Endometrium (tissue), 2 donors: ENCODE data around the gene POTEM.
"Not testable (repeated sequence)": the region's sequence is repeated elsewhere in the genome, so short reads cannot be mapped to it uniquely, and the experiment has no call there.

ENCODE experiments used
- FAIRE-seq: peaks from 2 replicates; lab custom pipeline; 2012; peaks lifted over from hg19 to GRCh38; lab: Jason Lieb, UNC
- donor health status: control.
- donor health status: control.

The POTEM gene

DNA sequence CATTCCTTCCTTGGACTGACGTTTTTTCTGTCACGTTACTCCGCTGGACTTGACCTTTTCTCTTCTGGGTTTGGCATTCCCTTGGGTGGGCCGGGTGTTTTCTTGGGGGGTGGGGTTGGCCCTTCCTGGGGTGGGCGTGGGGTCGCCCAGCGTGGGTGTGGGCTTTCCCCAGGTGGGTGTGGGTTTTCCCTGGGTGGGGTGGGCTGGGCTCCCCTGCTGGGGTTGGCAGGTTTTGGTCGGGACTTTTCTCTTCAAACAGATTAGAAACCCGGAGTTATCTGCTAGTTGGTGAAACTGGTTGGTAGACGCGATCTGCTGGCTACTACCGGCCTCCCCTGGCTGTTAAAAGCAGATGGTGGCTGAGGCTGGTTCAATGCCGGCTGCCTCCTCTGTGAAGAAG lies at the start of gene POTEM:
TSS of gene POTEM (plus strand) at position 301 of the 400 bp plus-strand sequence. CDS start at position 353, 52 bp downstream.
- not testable (repeated sequence) for FAIRE-seq

DNA sequence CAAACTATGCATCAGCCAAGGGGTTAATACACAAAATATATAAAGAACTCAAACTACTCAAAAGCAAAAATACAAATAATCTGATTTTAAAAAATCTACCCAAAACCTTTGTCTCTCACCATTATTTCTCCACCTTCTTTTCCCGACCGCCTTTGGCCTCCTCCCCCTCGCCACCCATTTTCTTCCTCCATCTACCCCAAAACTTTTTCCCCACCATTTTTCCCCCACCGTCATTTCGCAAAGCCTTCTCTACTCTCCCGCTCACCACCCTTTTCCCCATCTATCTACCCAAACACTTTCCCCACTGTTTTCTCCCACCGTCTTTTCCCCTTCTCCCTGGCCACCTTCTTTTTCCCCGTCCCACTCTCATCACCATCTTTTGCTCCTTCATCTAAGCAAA lies 48.9 kb upstream of the POTEM start:
- not testable (repeated sequence) for FAIRE-seq

DNA sequence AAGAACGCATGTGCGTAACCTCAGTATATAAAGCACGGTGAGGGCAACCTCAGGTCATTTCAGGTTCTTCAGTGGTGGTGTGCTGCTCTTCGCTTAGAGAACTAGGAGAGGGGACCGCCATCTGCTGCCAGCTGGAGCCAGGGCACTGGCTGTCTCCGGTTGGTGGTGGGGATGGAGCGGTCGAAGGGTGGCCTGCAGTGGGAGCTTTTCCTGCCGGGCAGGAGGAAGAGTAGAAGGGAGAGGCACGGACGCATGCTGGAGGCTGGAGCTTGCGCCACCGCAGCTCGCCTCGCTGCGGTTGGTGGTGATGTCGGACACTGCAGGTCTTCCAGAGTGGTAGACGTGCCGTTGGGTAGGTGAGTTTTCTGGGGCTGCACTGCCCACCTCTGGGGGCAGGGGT lies 47.2 kb upstream of the POTEM start:
- FAIRE-seq, result not testable (repeated sequence)

DNA sequence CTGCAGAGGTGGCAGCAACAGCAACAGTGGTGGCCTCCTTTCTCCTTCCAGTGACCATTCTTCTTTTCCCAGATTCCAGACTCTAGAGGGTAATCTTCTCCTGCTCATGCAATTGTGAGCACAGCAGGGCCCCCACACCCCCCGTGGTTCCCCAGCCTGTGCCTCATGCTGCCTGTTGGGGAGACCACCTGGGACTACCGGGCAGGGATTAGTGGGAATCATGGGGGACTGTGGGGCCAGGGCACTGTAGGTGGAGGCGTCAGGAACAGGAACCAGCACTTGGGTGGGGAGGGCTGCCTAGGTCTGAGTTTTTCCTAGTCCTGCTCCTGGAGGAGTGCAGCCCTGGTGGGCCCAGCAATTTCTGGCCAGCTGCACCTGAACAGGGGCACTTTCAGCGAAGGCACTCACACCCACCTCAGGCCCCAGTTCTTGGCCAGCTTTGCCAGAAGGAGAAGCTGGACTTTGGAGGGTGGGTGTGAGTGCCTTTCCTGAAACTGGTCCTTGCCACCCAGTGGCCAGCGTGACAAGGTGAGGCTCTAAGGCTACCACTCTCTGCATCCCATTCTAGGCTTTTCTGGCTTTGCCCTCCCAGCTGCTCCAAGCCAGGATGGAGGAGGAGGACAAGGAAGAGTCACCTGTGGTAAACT lies 46.1 kb upstream of the POTEM start:
- not testable (repeated sequence) for FAIRE-seq

DNA sequence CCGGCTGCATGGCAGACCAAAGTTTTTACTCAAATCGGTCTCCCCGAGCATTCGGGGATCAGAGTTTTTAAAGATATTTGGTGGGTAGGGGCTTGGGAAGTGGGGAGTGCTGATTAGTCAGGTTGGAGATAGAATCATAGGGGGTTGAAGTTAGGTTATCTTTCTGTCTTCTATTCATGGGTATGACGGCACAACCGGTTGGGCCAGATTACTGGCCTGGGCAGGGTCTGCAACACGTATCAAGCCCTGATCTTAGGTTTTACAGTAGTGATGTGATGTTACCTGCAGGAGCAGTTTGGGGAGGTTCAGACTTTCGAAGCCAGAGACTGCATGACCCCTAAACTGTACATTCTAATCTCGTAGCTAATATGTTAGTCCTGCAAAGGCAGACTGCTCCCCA lies 30.4 kb upstream of the POTEM start:
- FAIRE-seq, result not testable (repeated sequence)

DNA sequence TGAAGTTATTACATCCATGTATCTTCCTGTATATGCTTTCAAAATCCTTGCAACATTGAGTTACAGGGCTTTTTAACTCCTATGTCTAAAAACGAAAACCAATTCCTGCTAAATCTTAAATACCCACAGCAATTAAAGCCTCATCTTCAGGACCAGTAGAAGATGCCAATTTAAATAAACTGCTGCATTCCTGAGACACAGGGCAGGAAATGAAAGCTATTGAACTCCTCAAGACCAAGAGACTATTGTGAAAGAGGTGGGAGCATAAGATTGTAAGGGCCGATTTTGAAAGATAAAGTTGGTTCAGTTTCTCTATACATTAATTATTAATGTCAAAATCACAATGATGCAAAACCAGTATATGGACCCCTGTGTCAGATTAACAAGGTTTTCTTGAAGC lies 28.5 kb upstream of the POTEM start:
- not testable (repeated sequence) for FAIRE-seq

DNA sequence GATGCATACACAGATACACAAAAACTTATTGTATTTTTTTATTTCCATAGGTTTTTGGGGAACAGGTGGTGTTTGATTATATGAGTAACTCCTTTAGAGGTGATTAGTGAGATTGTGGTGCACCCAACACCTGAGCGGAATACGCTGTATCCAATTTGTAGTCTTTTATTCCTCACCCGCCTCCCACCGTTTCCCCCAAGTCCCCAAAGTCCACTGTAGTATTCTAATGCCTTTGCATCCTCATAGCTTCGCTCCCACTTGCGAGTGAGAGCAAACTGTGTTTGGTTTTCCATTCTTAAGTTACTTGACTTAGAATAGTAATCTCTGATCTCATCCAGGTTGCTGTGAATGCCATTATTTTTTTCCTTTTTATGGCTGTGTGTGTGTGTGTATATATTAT lies 17.3 kb upstream of the POTEM start:
- not testable (repeated sequence) for FAIRE-seq

DNA sequence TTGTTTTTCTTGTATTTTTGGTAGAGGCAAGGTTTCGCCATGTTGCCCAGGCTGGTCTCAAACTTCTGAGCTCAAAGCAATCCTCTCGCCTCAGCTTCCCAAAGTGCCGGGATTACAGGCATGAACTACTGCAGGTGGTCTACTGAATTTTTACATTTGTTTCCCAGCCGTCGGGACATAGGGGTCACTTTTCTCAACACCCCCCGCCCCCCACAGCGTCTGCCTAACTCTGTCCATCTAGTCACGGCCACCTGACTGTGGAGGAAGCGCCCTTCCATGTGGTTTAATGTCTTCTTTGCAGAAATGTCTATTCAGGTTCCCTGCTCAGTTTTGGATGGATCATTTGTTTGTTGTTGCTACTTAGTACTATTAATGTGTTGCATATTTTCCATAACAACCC lies 14.1 kb upstream of the POTEM start:
- FAIRE-seq, result not testable (repeated sequence)

DNA sequence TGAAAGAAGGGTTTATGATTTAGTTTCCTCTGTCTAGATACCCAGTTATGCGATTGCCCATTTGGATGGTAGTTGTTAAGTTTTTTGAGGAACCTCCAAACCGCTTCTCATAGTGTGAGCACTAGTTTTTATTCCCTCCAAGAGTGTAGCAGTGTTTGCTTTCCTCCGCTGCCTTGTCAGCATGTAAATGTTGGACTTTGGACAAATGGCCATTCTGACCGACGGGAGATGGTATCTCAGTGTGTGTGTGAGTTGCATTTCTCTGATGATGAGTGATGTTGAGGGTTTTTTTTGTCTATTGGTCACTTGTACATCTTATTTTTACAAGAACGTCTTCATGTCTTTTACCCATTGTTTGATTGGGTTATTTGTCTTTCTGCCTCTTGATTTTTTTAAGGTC lies 11.4 kb upstream of the POTEM start:
- not testable (repeated sequence) for FAIRE-seq

DNA sequence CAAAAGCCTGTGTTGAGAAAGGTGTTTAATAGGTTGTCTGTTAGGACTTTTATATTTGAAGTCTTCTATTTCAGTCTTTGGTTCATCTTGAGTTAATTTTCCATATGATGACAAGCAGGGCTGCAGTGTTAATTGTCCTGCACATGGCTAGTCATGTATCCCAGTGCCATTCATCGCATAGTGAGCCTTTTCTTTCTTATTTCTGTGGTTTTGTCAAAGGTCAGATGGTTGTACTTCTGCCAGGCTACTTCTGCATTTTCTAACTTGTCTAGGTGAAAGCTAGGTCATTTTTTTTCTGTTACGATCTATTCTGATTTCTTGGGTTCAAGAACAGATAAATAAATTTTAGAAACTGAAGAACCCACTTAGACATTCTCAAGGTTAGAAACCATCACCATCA lies 5.7 kb upstream of the POTEM start:
- FAIRE-seq, result not testable (repeated sequence)

DNA sequence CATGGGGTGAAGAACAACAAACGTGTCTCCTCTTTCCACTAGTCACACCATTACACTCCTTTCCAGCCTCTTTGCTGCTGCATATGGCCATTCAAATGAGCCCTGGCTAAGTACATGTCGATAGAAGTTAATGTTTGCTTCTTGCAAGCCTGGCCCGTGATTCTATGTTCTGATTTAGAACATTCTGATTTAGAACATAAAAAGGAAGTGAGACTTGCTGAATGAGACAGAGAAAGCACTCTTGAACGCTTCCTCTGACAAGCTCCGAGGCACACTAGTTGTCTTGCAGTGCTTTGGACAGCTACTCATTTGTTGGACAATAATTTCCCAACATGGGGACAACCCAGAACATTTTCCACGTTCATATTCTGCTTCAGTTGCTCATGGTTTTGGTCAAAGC lies 5.1 kb upstream of the POTEM start:
- FAIRE-seq, result not testable (repeated sequence)

DNA sequence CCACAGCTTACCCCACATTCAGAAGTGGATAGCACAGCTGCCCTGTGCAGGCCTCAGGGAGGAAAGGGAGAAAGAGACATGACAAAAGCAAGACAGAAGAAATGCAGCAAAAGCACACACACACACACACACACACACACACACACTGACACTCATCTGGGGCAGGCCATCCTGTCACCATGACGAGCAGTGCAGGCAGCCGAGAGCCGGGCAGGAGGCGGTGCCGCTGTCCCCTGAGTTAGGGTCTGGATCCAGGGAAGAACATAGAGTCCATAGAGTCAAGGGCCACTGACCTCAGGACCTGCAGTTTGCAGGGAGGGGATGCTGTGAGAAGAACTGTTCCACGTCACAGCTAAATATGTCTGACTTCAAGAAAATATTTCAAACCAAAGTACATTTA lies 4.0 kb upstream of the POTEM start:
- not testable (repeated sequence) for FAIRE-seq

DNA sequence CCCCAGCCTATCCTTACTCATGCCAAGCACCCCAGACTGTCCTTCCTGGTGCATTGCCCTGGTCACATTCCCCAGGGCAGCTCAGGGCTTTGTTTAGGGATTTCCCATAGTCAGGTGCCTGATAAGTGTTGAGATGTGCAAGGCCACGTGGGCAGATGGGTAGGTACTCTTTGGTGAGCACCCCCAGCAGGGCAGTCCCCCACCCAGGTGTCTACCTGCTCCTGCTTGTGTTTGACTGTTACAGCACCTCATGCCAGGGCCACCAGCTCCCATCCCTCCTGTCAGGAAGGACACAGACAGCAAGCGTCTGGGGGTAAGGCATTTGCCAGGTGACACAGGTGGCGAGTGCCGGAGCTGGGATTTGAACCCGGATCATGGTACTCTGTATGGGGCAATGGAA lies 2.4 kb upstream of the POTEM start:
- not testable (repeated sequence) for FAIRE-seq

DNA sequence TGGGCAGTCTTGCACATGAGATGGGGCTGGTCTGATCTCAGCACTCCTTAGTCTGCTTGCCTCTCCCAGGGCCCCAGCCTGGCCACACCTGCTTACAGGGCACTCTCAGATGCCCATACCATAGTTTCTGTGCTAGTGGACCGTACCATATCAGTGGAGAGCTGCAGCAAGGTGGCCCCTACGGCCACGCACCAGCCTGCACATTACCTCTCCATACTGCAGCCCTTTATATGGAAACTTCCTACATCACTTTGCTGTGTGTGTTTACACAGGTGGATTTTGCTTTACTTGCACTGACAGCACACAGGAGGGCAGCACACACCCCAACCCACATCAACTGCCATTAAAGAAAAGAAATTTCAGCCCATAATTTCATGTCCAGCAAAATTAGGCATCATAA lies 35.3 kb downstream of the POTEM start:
- not testable (repeated sequence) for FAIRE-seq

DNA sequence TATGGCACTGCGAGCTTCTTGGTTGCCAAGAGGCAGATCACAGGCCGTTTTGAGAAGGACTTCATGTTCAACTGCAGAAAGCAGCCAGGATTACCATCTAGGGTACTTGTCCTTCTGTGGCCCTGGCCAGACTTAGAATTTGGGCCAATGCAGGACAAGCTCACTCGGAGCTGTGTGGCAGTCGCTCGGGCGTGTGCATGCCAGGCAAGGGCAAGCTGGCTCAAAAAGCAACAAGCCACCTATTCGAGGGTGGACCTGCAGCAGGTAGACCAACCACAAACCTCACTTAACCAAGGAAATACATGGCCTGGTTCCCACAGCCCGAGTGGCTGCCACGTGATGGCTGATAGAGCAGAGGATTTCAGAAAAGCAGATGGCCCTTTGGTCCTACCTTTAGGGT lies 39.3 kb downstream of the POTEM start:
- FAIRE-seq, result not testable (repeated sequence)

DNA sequence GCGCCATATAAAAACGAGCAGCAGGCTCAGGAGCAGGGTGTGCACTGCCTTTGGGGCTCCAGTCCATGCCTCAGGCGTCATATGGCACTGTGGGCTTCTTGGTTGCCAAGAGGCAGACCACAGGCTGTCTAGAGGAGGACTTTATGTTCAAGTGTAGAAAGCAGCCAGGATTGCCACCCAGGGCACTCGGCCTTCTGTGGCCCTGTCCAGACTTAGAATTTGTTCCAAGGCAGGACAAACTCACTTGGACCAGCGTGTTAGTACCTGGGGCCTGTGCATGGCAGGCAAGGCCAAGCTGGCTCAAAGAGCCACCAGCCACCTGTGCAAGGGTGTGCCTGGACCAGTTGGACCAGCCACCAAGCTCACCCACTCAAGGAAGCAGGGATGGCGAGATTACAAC lies 40.4 kb downstream of the POTEM start:
- FAIRE-seq, result not testable (repeated sequence)

DNA sequence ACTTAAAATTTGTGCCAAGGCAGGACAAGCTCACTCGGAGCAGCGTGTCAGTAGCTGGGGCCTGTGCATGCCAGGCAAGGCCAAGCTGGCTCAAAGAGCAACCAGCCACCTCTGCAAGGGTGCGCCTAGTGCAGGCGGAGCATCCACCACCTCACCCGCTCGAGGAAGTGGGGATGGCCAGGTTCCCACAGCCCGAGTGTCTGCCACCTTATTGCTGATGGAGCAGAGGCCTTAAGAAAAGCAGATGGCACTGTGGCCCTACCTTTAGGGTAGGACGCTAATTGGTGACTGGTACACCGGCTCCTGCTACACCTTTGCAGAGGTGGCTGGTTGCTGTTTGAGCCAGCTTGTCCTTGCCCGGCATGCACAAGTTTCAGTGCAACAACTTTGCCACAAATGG lies 43.8 kb downstream of the POTEM start:
- FAIRE-seq, result not testable (repeated sequence)

DNA sequence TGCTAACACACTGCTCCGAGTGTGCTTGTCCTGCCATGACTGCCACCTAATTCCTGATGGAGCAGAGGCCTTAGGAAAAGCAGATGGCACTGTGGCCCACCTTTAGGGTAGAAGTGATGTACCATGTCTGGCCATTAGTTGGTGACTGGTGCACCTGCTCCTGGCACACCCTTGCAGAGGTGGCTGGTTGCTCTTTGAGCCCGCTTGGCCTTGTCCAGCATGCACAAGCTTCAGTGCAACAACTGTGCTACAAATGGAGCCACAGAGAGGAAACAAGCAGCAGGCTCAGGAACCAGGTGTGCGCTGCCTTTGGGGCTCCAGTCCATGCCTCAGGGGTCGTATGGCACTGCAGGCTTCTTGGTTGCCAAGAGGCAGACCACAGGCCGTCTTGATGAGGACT lies 44.5 kb downstream of the POTEM start:
- FAIRE-seq, result not testable (repeated sequence)

DNA sequence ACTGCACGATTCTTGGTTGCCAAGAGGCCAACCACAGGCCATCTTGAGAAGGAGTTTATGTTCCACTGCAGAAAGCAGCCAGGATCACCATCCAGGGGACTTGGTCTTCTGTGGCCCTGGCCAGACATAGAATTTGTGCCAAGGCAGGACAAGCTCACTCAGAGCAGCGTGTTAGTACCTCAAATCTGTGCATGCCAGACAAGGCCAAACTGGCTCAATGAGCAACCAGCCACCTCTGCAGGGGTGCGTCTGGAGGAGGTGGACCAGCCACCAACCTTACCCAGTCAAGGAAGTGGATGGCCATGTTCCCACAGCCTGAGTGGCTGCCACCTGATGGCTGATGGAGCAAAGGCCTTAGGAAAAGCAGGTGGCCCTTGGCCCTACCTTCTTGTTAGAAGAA lies 48.0 kb downstream of the POTEM start:
- not testable (repeated sequence) for FAIRE-seq

DNA sequence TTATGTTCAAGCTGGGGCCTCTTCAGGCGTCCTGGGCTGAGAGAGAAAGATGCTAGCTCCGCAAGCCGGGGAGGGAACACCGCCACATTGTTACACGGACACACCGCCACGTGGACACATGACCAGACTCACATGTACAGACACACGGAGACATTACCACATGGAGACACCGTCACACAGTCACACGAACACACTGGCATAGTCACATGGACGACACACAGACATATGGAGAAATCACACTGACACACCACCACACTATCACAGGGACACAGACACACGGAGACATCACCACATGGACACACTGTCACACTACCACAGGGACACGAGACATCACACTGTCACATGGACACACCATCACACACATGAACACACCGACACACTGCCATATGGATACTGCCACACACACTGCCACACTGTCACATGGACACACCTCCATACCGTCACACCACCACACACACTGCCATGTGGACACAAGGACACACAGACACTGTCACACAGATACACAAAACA lies 57.9 kb downstream of the POTEM start:
- not testable (repeated sequence) for FAIRE-seq

DNA sequence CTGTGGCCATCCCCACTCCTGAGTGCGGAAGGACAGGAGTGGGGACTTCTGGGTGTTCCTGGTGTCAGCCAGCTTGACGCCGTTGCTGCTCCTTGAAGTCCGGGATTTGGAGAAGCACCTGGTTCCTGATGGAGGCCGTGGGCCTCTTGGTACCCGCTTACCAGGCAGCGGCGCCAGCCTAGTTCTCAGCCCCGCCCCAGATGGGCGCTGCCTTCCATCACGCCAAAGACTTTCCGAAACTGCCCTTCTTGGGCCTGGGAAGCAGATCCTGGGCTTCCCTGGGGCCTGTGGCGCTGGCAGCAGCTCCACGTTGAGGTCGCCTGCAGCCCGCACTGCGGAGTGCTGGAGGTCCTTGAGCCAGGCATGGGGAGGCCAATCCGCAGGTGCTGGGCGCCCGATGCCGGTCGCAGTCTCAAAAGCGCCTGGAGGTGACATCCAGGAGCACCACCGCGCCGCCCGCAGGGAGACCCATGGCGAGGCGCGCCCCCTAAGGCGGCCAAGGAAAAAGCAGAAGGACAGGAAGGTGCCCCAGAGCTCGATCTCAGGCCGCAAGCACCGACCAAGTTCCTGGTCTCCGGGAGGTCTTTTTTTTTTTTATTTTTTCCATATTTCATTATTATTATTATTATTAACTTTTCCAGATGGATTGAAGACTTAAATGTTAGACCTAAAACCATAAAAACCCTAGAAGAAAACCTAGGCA lies 59.6 kb downstream of the POTEM start:
- FAIRE-seq, result not testable (repeated sequence)

DNA sequence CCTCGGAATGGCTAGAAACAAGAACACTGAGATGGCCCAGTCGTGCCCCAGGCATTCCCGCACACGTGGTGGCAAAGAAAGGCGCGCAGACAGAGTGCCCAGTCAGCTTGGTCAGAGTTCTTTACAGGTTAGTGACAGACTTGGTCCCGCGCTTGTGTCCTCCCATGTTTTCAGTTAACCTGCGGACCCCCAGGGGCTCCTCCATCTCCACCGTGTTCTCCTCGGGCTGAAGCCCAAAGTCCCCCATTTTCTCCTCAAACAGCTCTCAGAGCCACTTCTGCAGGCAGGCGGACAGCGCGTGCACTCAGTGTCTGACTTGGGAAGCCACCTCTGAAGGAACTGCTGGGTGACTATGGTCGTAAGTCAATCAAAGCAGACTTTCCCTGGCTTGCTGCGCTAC lies 60.7 kb downstream of the POTEM start:
- not testable (repeated sequence) for FAIRE-seq

DNA sequence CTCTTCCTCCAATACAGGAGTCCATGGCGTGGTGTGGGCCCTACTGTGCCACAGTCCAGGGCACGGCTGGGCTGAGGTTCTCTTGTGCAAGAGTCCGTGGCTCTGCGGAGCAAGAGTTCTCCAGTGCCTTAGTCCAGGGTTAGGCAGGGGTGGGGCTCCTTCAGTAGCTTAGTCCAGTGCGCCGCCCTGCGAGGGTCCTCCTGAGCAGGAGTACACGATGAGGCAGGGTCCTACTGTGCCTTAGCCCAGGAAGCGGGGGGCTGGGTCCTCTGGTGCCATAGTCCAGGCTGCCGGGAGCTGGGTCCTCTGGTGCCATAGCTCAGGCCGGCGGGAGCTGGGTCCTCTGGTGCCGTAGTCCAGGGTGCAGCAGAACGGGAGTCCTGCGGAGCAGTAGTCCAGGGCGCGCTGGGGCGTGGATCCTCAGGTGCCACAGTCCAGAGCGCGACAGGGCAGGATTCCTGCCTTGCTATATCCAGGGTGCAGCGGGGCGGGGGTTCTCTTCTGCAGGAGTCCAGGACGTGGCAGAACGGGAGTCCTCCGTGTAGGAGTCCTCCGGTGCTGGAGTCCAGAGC lies 69.7 kb downstream of the POTEM start:
- FAIRE-seq, result not testable (repeated sequence)
